ENCODE data around the gene SH2D4B.

DNA sequence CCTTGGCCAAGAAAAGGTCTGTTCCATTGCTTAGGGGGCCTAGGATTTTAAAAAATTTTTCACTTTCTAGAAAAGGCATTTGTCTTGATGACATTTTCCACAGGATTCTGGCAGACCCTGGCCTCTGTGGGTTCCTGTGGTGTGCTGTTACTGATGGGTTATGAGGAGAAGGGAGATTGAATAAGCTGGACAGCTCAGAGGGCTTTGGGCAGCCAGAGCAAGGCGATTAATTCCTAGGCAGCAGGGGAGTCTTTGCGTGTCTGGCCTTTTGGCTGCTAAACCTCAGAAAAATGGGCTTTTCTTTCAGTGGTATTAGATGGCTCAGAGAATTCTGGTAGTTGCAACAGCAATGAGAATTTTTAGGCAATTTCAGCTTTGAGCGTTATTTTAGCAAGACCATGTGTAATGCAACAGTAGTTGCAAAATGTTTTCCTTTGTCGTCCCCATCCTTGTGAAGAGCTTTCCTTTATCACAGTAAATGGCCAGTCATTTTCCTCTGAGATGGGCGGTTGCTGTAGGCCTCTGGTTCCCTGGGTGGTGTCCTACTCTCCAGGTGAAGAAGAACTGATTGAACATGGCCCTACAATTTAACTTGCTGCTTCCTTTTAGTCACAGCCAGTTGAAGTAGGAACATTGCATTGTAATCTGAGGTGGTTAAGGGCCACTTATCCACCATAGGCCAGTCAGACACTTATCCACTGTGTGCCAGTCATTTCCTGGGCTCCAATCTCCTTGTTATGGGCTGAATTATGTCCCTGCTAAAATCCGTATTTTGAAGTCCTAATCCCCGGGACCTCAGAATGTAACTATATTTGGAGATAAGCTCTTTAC is 43.2 kb downstream of the SH2D4B start:
- TF ChIP-seq, protein P1, sequence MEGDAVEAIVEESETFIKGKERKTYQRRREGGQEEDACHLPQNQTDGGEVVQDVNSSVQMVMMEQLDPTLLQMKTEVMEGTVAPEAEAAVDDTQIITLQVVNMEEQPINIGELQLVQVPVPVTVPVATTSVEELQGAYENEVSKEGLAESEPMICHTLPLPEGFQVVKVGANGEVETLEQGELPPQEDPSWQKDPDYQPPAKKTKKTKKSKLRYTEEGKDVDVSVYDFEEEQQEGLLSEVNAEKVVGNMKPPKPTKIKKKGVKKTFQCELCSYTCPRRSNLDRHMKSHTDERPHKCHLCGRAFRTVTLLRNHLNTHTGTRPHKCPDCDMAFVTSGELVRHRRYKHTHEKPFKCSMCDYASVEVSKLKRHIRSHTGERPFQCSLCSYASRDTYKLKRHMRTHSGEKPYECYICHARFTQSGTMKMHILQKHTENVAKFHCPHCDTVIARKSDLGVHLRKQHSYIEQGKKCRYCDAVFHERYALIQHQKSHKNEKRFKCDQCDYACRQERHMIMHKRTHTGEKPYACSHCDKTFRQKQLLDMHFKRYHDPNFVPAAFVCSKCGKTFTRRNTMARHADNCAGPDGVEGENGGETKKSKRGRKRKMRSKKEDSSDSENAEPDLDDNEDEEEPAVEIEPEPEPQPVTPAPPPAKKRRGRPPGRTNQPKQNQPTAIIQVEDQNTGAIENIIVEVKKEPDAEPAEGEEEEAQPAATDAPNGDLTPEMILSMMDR (IDR thresholded peaks at IDR 0.05; ENCODE audit: extremely low read depth in 1 of 2, insufficient read depth in 1 of 2, low read depth in 1 of 2, low read length in 2 of 2): no peak
- TF ChIP-seq, protein P2, sequence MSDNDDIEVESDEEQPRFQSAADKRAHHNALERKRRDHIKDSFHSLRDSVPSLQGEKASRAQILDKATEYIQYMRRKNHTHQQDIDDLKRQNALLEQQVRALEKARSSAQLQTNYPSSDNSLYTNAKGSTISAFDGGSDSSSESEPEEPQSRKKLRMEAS (IDR thresholded peaks at IDR 0.05; ENCODE audit: insufficient read depth, insufficient read length): no peak
- TF ChIP-seq POLR2A (IDR thresholded peaks at IDR 0.05; ENCODE audit: low read depth, low read length) (no peak), EZH2 (IDR thresholded peaks at IDR 0.05; ENCODE audit: borderline replicate concordance, low read depth, low read length, severe bottlenecking) (no peak), JUN (IDR thresholded peaks at IDR 0.05; ENCODE audit: borderline replicate concordance, insufficient read depth, insufficient read length, low read depth) (no peak), MYC (IDR thresholded peaks at IDR 0.05; ENCODE audit: low read depth, low read length) (no peak), POLR2AphosphoS5 (IDR thresholded peaks at IDR 0.05; ENCODE audit: insufficient read depth, low read depth, low read length) (no peak), FOS (IDR thresholded peaks at IDR 0.05; ENCODE audit: borderline replicate concordance, insufficient read depth, low read length) (no peak)

Data from endothelial cell of umbilical vein (primary cell).